ENCODE results near the gene ESRRG. TPM values are rescaled to one million over a fixed set of nuclear protein-coding genes. Genes with fewer than 3 reads are reported as not detected.

The ESRRG gene
- total RNA-seq, 4 donors from 2014 or later = 13.4 to 24.8 (median 18.9) TPM

GRCh38 chr1:216600730-216601609, 122.3 kb downstream of the ESRRG start:
- TF ChIP-seq POLR2A (IDR thresholded peaks at IDR 0.05) = peak in 1 of 2 donors; percentile 60
- TF ChIP-seq, protein P1, sequence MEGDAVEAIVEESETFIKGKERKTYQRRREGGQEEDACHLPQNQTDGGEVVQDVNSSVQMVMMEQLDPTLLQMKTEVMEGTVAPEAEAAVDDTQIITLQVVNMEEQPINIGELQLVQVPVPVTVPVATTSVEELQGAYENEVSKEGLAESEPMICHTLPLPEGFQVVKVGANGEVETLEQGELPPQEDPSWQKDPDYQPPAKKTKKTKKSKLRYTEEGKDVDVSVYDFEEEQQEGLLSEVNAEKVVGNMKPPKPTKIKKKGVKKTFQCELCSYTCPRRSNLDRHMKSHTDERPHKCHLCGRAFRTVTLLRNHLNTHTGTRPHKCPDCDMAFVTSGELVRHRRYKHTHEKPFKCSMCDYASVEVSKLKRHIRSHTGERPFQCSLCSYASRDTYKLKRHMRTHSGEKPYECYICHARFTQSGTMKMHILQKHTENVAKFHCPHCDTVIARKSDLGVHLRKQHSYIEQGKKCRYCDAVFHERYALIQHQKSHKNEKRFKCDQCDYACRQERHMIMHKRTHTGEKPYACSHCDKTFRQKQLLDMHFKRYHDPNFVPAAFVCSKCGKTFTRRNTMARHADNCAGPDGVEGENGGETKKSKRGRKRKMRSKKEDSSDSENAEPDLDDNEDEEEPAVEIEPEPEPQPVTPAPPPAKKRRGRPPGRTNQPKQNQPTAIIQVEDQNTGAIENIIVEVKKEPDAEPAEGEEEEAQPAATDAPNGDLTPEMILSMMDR (IDR thresholded peaks at IDR 0.05) = peak in 5 of 6 experiments; percentile 25 to 67 (median 34)
- 1 to 2% methylated on average over 32 to 40 of the region's 58 CpGs for WGBS, 2 donors
- Histone ChIP-seq H3K27ac (peak overlapping the region; percentile 86 to 92 (median 88)), H3K36me3 (no peaks in the 10 kb centered on the region), H3K4me3 (replicated peaks in 1 of 3) (peak overlapping the region; percentile 8 to 63 (median 41)), H3K9me3 (no peaks in the 10 kb centered on the region), H3K4me1 (peaks cover 0 to 5% of the 10 kb centered on the region in 2 donors), H3K27me3 (no peaks in the 10 kb centered on the region)
- DNase-seq = peak; percentile 79 to 81
- intact Hi-C loops (cut with DNase I) = no loop called here

DNA sequence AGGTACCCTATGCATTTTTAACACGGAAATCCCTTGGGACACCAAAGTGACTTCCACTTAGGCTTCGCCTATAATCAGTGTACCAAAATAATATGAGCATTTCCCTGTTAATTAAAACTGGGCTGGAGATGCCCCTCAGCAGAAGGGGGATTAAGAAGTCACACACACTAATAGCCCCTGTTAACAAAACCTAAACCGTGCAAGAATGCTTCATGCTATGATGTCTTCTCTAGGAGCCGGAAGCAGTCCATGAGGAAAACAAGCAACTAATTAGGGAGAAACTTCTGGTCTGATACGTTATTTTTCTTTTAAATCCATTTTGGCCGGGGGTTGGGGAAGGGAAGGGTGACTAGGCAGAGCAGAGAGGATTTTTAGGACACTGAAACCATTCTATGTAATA, 123.4 kb downstream of the ESRRG start:
- Histone ChIP-seq H3K36me3 (no peaks in the 10 kb centered on the region), H3K27ac (no peak overlapping the region), H3K4me1 (peaks cover 0 to 5% of the 10 kb centered on the region in 2 donors), H3K9me3 (no peaks in the 10 kb centered on the region), H3K4me3 (replicated peaks in 1 of 3) (no peak overlapping the region), H3K27me3 (no peaks in the 10 kb centered on the region)
- TF ChIP-seq, protein P1 (IDR thresholded peaks at IDR 0.05) = no peak
- no peak for TF ChIP-seq POLR2A (IDR thresholded peaks at IDR 0.05)
- 86 to 91% methylated on average over 6 of the region's 6 CpGs for WGBS, 2 donors
- no peak for DNase-seq
- intact Hi-C loops (cut with DNase I) = no loop called here

GRCh38 chr1:216598448-216598847, 124.8 kb downstream of the ESRRG start:
- Histone ChIP-seq H3K4me3 (replicated peaks in 1 of 3) (no peak overlapping the region), H3K36me3 (no peaks in the 10 kb centered on the region), H3K27me3 (no peaks in the 10 kb centered on the region), H3K27ac (no peak overlapping the region), H3K9me3 (no peaks in the 10 kb centered on the region), H3K4me1 (peaks cover 0 to 5% of the 10 kb centered on the region in 2 donors)
- no peak for TF ChIP-seq POLR2A (IDR thresholded peaks at IDR 0.05)
- TF ChIP-seq, protein P1 (IDR thresholded peaks at IDR 0.05) = no peak
- intact Hi-C loops (cut with DNase I) = no loop called here
- DNase-seq = no peak

DNA sequence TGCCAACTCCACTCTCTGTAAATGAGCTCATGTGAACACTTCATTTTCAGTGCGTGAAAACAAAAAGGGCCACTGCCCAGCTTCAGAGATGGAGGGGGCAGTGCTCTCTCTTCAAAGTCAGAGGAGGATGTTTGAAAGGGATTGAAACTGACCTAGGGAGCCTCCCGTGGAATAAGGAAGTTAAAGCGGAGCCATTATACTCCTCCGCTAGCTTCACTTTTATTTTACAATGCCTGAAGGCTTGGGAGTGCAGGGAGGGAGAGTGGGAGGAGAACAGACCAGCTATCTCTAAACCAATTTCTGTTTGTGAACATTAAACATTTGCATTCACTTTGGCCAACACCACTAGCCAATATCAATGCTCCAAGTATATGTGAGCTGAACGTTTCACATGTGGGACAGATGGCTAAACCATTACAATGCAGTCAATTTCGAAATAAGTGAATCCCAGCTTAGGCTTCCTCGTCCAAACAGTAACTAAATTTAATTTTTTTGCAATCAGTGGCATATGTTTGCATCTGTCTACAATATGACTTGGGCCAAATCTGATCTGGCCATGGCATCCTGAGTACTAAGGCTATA, 126.9 kb downstream of the ESRRG start:
- H3K9me3 ChIP-seq = no peaks in the 10 kb centered on the region
- TF ChIP-seq, protein P1 (IDR thresholded peaks at IDR 0.05) = no peak
- no peak for TF ChIP-seq POLR2A (IDR thresholded peaks at IDR 0.05)
- H3K4me3 ChIP-seq (replicated peaks in 1 of 3) = no peak overlapping the region
- no peak for DNase-seq
- no peaks in the 10 kb centered on the region for H3K36me3 ChIP-seq
- H3K27ac ChIP-seq = no peak overlapping the region
- H3K4me1 ChIP-seq = peaks cover 0 to 5% of the 10 kb centered on the region in 2 donors
- intact Hi-C loops (cut with DNase I) = no loop called here
- H3K27me3 ChIP-seq = no peaks in the 10 kb centered on the region
- WGBS, 2 donors = 78 to 81% methylated on average over 7 of the region's 7 CpGs

DNA sequence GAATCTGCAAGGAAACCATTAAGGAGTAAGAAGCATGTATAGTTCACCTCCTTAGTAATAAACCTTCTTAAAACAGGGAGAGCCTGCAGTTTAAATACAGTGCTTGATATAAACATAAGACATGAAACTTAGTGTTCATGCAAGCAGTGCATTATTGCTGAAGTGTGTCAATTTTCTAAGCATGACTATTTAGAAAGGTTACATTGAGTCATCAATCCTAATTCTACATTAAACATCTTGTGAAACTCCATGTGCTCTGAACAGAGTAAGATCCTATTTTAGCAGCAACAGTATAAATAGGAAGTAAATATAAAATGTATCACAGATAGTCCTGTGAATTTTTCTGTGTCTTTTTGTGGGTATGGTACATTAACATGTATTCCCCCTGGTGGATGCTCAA, 135.5 kb downstream of the ESRRG start:
- Histone ChIP-seq H3K4me1 (no peaks in the 10 kb centered on the region), H3K9me3 (no peaks in the 10 kb centered on the region), H3K27me3 (no peaks in the 10 kb centered on the region), H3K36me3 (no peaks in the 10 kb centered on the region), H3K27ac (no peak overlapping the region), H3K4me3 (replicated peaks in 1 of 3) (no peak overlapping the region)
- intact Hi-C loops (cut with DNase I) = no loop called here
- TF ChIP-seq, protein P1 (IDR thresholded peaks at IDR 0.05) = no peak
- no peak for TF ChIP-seq POLR2A (IDR thresholded peaks at IDR 0.05)
- no peak for DNase-seq

All from thyroid gland (tissue), 4 donors.